Type B pancreatic cell (in vitro differentiated cells): ENCODE data around the gene FASTKD1. TPM values are rescaled to one million over a fixed set of nuclear protein-coding genes. Genes with fewer than 3 reads are reported as not detected.
"Not testable (repeated sequence)": the region's sequence is repeated elsewhere in the genome, so short reads cannot be mapped to it uniquely, and the experiment has no call there.

Source experiments
- DNase-seq: peaks from one replicate; pipeline ENCODE4 v3.0.0; 2021; ENCODE audit warnings: mixed read lengths; ENCODE audit not compliant: unreplicated experiment; ENCODE audit errors: extremely low spot score
- H3K27ac Mint-ChIP-seq: 2 replicates; pipeline ENCODE4 v1.8.0; 2021; ENCODE audit warnings: mild to moderate bottlenecking, mixed read lengths
- H3K27me3 Mint-ChIP-seq: 2 replicates; pipeline ENCODE4 v1.8.0; 2021; ENCODE audit warnings: mixed read lengths
- H3K36me3 Mint-ChIP-seq: 2 replicates; pipeline ENCODE4 v1.8.0; 2021; ENCODE audit warnings: mixed read lengths
- H3K4me1 Mint-ChIP-seq: one replicate; pipeline ENCODE4 v1.8.0; 2021; ENCODE audit warnings: mixed read lengths; ENCODE audit not compliant: unreplicated experiment
- H3K4me3 Mint-ChIP-seq: 2 replicates; pipeline ENCODE4 v1.8.0; 2021; ENCODE audit warnings: mild to moderate bottlenecking, mixed read lengths
- H3K9me3 Mint-ChIP-seq: 2 replicates; pipeline ENCODE4 v1.8.0; 2021; ENCODE audit warnings: mixed read lengths
- CTCF ChIP-seq: fragments of 200-600 bp; sonication (generic); conservative IDR thresholded peaks from 2 replicates; pipeline ENCODE4 v1.5.0; 2021; ENCODE audit warnings: antibody characterized with exemption, mild to moderate bottlenecking
- total RNA-seq: library from RNA; stranded (reverse); gene quantifications from 2 replicates; pipeline ENCODE4 v1.2.1, GENCODE V29; 2021; ENCODE audit warnings: low replicate concordance

Gene FASTKD1
- total RNA-seq, 1 donor from 2014 or later: 35.8 TPM

GRCh38 chr2:169613876-169614275, 40.2 kb upstream of the FASTKD1 start:
- Mint-ChIP-seq H3K36me3 (peaks cover 69% of the 10 kb centered on the region), H3K4me3 (no peak overlapping the region), H3K4me1 (no peaks in the 10 kb centered on the region), H3K27ac (no peak overlapping the region), H3K9me3 (peaks cover 9% of the 10 kb centered on the region), H3K27me3 (no peaks in the 10 kb centered on the region)
- no peak for TF ChIP-seq CTCF
- DNase-seq: no peak

- Mint-ChIP-seq H3K4me1 (no peaks in the 10 kb centered on the region), H3K36me3 (peaks cover 38% of the 10 kb centered on the region), H3K27ac (no peak overlapping the region), H3K4me3 (no peak overlapping the region), H3K27me3 (no peaks in the 10 kb centered on the region), H3K9me3 (no peaks in the 10 kb centered on the region)
- no peak for DNase-seq
- no peak for TF ChIP-seq CTCF
These were observed 35.6 kb upstream of the FASTKD1 start for GRCh38 chr2:169609264-169609663.

- no peaks in the 10 kb centered on the region for H3K27me3 Mint-ChIP-seq
- H3K4me3 Mint-ChIP-seq: no peak overlapping the region
- H3K4me1 Mint-ChIP-seq: no peaks in the 10 kb centered on the region
- H3K36me3 Mint-ChIP-seq: no peaks in the 10 kb centered on the region
- TF ChIP-seq CTCF: no peak
- no peak overlapping the region for H3K27ac Mint-ChIP-seq
- no peaks in the 10 kb centered on the region for H3K9me3 Mint-ChIP-seq
- DNase-seq: no peak
These were observed 25.9 kb upstream of the FASTKD1 start for GRCh38 chr2:169599568-169599967.

GRCh38 chr2:169598982-169599381, 25.3 kb upstream of the FASTKD1 start:
- TF ChIP-seq CTCF: no peak
- Mint-ChIP-seq H3K36me3 (no peaks in the 10 kb centered on the region), H3K9me3 (no peaks in the 10 kb centered on the region), H3K4me1 (no peaks in the 10 kb centered on the region), H3K4me3 (no peak overlapping the region), H3K27me3 (no peaks in the 10 kb centered on the region), H3K27ac (no peak overlapping the region)
- DNase-seq: no peak

GRCh38 chr2:169596546-169596945, 22.9 kb upstream of the FASTKD1 start:
- not testable (repeated sequence) for H3K36me3 Mint-ChIP-seq, DNase-seq, H3K9me3 Mint-ChIP-seq, H3K4me3 Mint-ChIP-seq, H3K4me1 Mint-ChIP-seq, H3K27ac Mint-ChIP-seq, H3K27me3 Mint-ChIP-seq

GRCh38 chr2:169590804-169591203, 17.1 kb upstream of the FASTKD1 start:
- peaks cover 12% of the 10 kb centered on the region for H3K36me3 Mint-ChIP-seq
- no peak overlapping the region for H3K4me3 Mint-ChIP-seq
- H3K4me1 Mint-ChIP-seq: peaks cover 6% of the 10 kb centered on the region
- DNase-seq: no peak
- TF ChIP-seq CTCF: no peak
- H3K27ac Mint-ChIP-seq: no peak overlapping the region
- no peaks in the 10 kb centered on the region for H3K27me3 Mint-ChIP-seq
- H3K9me3 Mint-ChIP-seq: no peaks in the 10 kb centered on the region
